Heart left ventricle (tissue), 13 donors: ENCODE measurements around the gene RIPPLY1.

ENCODE experiments used
- CTCF ChIP-seq, 12 donors: fragments of 200-600 bp; sonication (generic) in 4 of 12; IDR thresholded peaks; one replicate each; pipeline versions ENCODE4 v1.5.0 to v1.8.0; 2018 to 2022; ENCODE audit warnings: antibody characterized with exemption in 12 of 12, mild to moderate bottlenecking in 5 of 12
- POLR2A ChIP-seq, 2 donors: fragments of 450-650 bp; IDR thresholded peaks; one replicate each; pipeline ENCODE4 v1.6.1; 2017; ENCODE audit warnings: antibody characterized with exemption in 2 of 2, mild to moderate bottlenecking in 2 of 2, moderate library complexity in 2 of 2
- donor health status: ischemic (EF 13 %, LVEDD 7.1; RV severe dilation, severe dysfunction).
- donor health status: DM: no; HTN: yes; CAD: no.
- donor health status: DM: no; HTN: no; CAD: no.
- donor health status: ischemic (EF 25% LVEDD 6.9; RV normal size, moderate dysfunction).
- donor health status: ischemic (EF 25% LVEDD 5.7; RV mildly dilated, moderate dysfunction).
- donor health status: ischemic (EF 35%, LVEDD 5.7; RV mildly dilated, moderate dysfunction).
- donor health status: nonischemic (EF 11% LVEDD 7.7; RV severe dilation, severe dysfunction).
- donor health status: DM: yes; HTN: yes; CAD: no.
- donor health status: PGD.
- donor health status: ischemic (EF 29% LVEDD 5.4; RV normal size, mild dysfunction).
- donor health status: nonischemic (EF 23%, LVEDD 6.1; RV moderate dilation, normal function).

- TF ChIP-seq CTCF (IDR thresholded peaks at IDR 0.05) (no peak), POLR2A (IDR thresholded peaks at IDR 0.05) (no peak)
Observed at GRCh38 chrX:106950381-106950780, 47.2 kb upstream of the RIPPLY1 start.
